ENCODE measurements around the gene TBC1D22A.

DNA sequence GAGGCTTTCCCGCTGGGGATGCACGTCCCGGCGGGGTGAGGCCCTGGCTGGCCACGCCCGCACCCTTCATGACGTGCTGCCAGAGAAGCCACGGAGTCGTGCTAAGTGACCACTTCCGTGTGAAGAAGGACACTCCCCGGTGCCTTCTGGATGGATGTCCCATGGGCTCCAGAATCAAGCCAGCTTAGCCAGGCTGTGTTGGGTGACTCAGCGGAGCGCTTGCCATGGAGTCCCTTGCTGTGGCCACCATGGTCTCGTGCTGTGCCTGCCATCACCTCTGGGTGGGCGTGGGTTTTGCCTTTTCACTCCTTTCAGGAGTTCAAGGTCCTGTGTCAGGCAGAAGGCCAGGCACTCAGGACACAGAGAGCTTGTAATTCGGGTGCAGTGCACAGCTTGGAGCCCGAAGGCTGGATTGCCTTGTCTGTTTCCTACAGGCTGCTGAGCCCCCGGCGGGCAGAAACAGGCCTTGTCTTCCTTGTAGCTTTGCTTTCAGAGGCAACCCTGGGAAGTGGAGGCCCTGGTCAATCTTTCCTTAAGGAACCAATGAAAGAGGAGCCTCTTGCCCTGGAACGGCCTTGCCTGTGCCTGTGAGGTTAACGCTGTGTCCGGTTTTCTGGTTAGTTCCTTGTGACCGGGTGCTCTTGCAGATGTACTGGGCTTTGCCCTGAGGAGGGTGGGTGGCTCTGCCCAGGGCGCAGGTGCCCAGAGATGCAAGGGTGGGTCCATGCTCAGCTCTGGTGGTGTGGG, 268.6 kb downstream of the TBC1D22A start:
- TF ChIP-seq, protein P1, sequence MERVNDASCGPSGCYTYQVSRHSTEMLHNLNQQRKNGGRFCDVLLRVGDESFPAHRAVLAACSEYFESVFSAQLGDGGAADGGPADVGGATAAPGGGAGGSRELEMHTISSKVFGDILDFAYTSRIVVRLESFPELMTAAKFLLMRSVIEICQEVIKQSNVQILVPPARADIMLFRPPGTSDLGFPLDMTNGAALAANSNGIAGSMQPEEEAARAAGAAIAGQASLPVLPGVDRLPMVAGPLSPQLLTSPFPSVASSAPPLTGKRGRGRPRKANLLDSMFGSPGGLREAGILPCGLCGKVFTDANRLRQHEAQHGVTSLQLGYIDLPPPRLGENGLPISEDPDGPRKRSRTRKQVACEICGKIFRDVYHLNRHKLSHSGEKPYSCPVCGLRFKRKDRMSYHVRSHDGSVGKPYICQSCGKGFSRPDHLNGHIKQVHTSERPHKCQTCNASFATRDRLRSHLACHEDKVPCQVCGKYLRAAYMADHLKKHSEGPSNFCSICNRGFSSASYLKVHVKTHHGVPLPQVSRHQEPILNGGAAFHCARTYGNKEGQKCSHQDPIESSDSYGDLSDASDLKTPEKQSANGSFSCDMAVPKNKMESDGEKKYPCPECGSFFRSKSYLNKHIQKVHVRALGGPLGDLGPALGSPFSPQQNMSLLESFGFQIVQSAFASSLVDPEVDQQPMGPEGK (CRISPR knock-in tag; IDR thresholded peaks at IDR 0.05; ENCODE audit: borderline replicate concordance): no peak
- TF ChIP-seq ARNTL (CRISPR knock-in tag; IDR thresholded peaks at IDR 0.05; ENCODE audit: borderline replicate concordance, low read depth): no peak
- no peak for TF ChIP-seq TCF4 (CRISPR knock-in tag; IDR thresholded peaks at IDR 0.05; ENCODE audit: borderline replicate concordance)
- no peak for TF ChIP-seq ESRRG (CRISPR knock-in tag; IDR thresholded peaks at IDR 0.05)
